OCI-LY3 (cell line): Measurements from ENCODE around the gene CHRD.

Experiments used
- EZH2phosphoT487 ChIP-seq: fragments of 200-600 bp; shearing (Covaris generic); IDR thresholded peaks from 2 replicates; pipeline ENCODE4 v1.6.1; 2018; ENCODE audit warnings: antibody characterized with exemption, mixed run types, low read depth
- TF ChIP-seq, protein P1 (sequence below): fragments of 200-600, 300-600 bp; sonication (generic); IDR thresholded peaks from 2 replicates; pipeline ENCODE4 v1.5.1; 2014; ENCODE audit warnings: antibody characterized with exemption, low read length, low read depth

GRCh38 chr3:184375747-184376461, 4.0 kb upstream of the CHRD start:
- TF ChIP-seq, protein P1, sequence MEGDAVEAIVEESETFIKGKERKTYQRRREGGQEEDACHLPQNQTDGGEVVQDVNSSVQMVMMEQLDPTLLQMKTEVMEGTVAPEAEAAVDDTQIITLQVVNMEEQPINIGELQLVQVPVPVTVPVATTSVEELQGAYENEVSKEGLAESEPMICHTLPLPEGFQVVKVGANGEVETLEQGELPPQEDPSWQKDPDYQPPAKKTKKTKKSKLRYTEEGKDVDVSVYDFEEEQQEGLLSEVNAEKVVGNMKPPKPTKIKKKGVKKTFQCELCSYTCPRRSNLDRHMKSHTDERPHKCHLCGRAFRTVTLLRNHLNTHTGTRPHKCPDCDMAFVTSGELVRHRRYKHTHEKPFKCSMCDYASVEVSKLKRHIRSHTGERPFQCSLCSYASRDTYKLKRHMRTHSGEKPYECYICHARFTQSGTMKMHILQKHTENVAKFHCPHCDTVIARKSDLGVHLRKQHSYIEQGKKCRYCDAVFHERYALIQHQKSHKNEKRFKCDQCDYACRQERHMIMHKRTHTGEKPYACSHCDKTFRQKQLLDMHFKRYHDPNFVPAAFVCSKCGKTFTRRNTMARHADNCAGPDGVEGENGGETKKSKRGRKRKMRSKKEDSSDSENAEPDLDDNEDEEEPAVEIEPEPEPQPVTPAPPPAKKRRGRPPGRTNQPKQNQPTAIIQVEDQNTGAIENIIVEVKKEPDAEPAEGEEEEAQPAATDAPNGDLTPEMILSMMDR = no peak
- TF ChIP-seq EZH2phosphoT487 = no peak
